Activated CD4-positive, alpha-beta memory T cell treated with anti-CD3 and anti-CD28 coated beads for 36 hours (primary cell): ENCODE measurements around the gene MFN2. TPM values are rescaled to one million over a fixed set of nuclear protein-coding genes. Genes with fewer than 3 reads are reported as not detected.
A peak's percentile ranks its signal among the peaks of the same experiment; 100 is the strongest.
"Not testable (repeated sequence)": the region's sequence is repeated elsewhere in the genome, so short reads cannot be mapped to it uniquely, and the experiment has no call there.

Source experiments
- CTCF ChIA-PET: fragments of 350-600 bp; sonication (Branson Sonifier 250); formaldehyde crosslinking; loops from one replicate; lab custom pipeline; 2021; ENCODE audit warnings: antibody characterized with exemption, inconsistent platforms; lab: Charles Lee
- POLR2A ChIA-PET: fragments of 350-600 bp; sonication (Branson Sonifier 250); formaldehyde crosslinking; loops from one replicate; lab custom pipeline; 2021; ENCODE audit warnings: antibody characterized with exemption; lab: Charles Lee
- DNase-seq: peaks from one replicate; pipeline ENCODE4 v3.0.0-alpha.2; 2020
- H3K27ac Mint-ChIP-seq: one replicate; pipeline ENCODE4 v1.8.0; 2021; ENCODE audit warnings: mixed read lengths
- H3K27me3 Mint-ChIP-seq: one replicate; pipeline ENCODE4 v1.8.0; 2021; ENCODE audit warnings: mixed read lengths
- H3K36me3 Mint-ChIP-seq: one replicate; pipeline ENCODE4 v1.8.0; 2021; ENCODE audit warnings: mixed read lengths
- H3K4me1 Mint-ChIP-seq: one replicate; pipeline ENCODE4 v1.8.0; 2021; ENCODE audit warnings: low read depth, mixed read lengths
- H3K4me3 Mint-ChIP-seq: one replicate; pipeline ENCODE4 v1.8.0; 2021; ENCODE audit warnings: mild to moderate bottlenecking, mixed read lengths
- H3K9me3 Mint-ChIP-seq: one replicate; pipeline ENCODE4 v1.8.0; 2021; ENCODE audit warnings: mixed read lengths
- intact Hi-C: fragments of 100-400 bp; cut with micrococcal nuclease; formaldehyde crosslinking; loops from one replicate; pipeline ENCODE4 v1.15.1; 2023
- total RNA-seq, 2 experiments: library from RNA; stranded (reverse); gene quantifications; one replicate each; pipeline ENCODE4 v1.2.3, GENCODE V29; 2021

Gene MFN2
- total RNA-seq, 2 experiments from 2014 or later: 52.0 to 58.1 TPM

DNA sequence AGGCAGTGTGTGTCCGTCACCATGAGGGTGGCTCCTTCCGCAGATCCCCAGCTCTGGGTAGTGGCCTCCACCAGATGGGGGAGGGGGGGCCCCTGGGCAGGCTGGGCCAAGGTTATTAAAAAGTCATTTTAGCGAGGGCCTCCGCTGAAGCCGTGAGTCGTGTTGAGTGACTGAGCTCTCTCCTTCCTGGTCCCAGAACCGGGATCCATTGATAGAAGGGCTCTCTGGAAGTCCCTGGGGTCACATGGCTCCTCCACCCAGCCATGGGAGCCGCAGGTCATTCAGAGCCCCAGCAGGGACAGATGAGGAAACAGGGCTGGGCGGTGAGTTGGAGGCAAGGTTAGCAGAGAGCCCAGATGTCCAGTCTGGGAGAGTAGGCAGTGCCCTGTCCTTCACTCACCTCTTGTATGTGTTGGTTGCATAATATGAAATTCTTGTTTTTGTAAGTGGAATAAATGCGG lies 51.9 kb downstream of the MFN2 start:
- DNase-seq: no peak
- no peak overlapping the region for H3K4me3 Mint-ChIP-seq
- H3K4me1 Mint-ChIP-seq: no peaks in the 10 kb centered on the region
- intact Hi-C loops: no loop called here
- H3K9me3 Mint-ChIP-seq: no peaks in the 10 kb centered on the region
- peaks cover 19% of the 10 kb centered on the region for H3K36me3 Mint-ChIP-seq
- POLR2A ChIA-PET: interaction anchor here (1.0 to 3.2 kb wide), 2 partner anchors 123 kb away, joined by 3 to 31 read pairs; no protein-coding TSS in a partner anchor
- no peaks in the 10 kb centered on the region for H3K27me3 Mint-ChIP-seq
- no peak overlapping the region for H3K27ac Mint-ChIP-seq
- CTCF ChIA-PET: interaction anchor here (0.9 to 2.2 kb wide), 5 partner anchors 13 to 107 kb away, joined by 3 to 14 read pairs (median 5); partner anchors contain the start of gene MIIP

DNA sequence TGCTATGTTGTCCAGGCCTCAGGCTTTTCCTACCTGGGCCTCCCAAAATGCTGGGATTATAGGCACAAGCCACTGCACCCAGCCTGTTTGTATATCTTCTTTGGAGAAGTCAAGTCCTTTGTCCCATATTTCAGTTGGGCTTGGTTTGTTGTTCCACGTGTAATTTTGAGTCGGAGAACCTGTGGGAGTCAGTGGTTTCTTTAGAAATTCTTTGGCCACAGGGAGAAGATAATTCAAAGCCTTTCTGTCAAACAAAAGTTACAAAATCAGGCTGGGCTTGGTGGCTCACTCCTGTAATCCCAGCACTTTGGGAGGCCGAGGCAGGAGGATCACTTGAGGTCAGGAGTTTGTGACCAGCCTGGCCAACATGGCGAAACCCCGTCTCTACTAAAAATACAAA lies 53.2 kb downstream of the MFN2 start:
- H3K9me3 Mint-ChIP-seq, DNase-seq, H3K27me3 Mint-ChIP-seq, H3K27ac Mint-ChIP-seq, CTCF ChIA-PET, H3K4me1 Mint-ChIP-seq, H3K4me3 Mint-ChIP-seq, intact Hi-C loops, POLR2A ChIA-PET: not testable (repeated sequence)
- peaks cover 12% of the 10 kb centered on the region for H3K36me3 Mint-ChIP-seq

DNA sequence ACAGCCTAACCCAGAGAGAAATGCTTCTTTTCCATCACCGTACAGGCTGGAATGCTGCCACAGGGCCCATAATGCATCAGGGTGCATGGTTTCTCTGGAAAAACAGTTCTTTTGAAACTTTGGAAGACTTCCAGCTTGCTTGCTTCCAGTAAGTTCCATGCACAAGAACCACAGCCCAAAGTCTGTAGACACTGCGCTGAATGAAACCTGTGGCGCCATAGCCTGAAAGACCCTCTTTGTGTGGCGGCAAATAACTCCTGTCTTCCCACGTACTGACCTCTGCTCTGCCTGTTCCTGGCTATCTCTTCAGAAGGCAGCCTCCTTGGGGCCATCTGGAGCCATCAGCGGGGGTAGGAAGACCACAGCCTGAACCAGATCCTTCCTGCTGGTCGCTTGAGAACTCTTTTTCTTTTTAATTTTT lies 54.1 kb downstream of the MFN2 start:
- Mint-ChIP-seq H3K4me1 (peaks cover 13% of the 10 kb centered on the region), H3K27ac (no peak overlapping the region), H3K4me3 (no peak overlapping the region), H3K9me3 (no peaks in the 10 kb centered on the region), H3K27me3 (no peaks in the 10 kb centered on the region), H3K36me3 (peaks cover 7% of the 10 kb centered on the region)
- no peak for DNase-seq
- intact Hi-C loops: no loop called here
- CTCF ChIA-PET: no interaction called here
- POLR2A ChIA-PET: no interaction called here

DNA sequence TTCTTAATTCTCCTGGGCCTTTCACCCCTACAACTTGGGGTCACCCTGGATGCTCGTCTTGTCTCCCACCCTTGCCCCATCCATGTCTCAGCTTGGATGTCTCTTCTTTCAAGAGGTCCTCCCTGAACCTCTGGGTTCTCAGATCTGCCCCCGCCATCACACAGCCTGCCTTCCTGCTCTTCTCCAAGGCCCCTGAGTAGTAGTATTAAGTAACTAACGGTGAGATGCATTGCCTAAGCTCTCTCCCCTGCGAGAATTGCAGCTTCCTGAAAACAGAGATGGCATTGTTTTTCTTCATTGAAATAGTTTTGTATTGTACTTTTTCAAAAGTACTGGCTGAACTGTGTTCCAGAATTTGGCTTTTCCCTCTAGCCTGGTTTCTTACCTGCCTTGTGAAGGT lies 55.1 kb downstream of the MFN2 start:
- no peak for DNase-seq
- intact Hi-C loops: no loop called here
- Mint-ChIP-seq H3K9me3 (no peaks in the 10 kb centered on the region), H3K27me3 (no peaks in the 10 kb centered on the region), H3K27ac (no peak overlapping the region), H3K4me1 (peaks cover 18% of the 10 kb centered on the region), H3K36me3 (peaks cover 7% of the 10 kb centered on the region), H3K4me3 (no peak overlapping the region)
- POLR2A ChIA-PET: no interaction called here
- CTCF ChIA-PET: interaction anchor here (1.5 kb wide), 1 partner anchor 16 kb away, joined by 4 read pairs; the partner anchor contains the start of gene MIIP

DNA sequence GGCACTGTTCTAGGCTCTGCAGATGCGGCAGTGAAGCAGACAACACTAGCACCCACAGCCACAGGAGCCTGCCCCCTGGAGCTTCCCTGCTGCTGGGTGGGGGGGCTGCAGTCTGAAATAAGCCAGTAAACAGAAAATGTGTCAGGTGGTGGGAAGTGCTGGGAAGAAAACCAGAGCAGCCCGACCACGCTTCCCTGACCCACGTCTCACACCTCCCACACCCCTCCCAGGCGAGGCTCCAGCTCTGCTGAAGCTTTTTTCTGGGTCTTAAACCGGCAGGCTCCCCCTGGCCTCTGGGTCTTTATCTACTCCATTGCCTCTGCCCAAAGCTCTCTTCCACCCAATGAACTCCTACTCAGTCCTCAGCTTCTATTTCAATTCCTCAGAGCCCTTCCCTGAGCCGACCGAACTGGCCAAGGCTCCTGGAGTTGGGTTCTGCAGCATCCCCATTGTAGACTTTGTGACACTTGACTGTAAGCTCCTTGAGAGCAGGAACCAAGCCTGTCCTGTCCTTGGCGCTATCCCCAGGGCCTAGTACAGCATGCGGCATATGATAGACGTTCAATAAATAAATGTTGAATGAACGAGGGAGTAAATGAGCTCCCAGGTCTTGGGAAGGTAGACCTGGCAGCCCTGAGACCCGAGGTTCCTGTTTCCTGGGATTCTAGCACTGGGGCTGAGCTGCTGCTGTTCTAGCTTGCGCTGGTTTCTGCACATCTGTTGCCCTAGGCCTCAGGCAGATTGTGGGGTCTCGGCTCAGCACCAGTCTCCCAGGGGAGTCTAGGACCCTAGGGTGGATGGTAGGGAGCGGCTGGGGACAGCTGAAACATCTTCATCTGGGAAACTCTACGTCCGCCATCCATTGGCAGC lies 57.5 kb downstream of the MFN2 start:
- CTCF ChIA-PET: interaction anchor here (0.6 to 4.7 kb wide), 6 partner anchors 14 to 115 kb away, joined by 3 to 25 read pairs (median 4); partner anchors contain the start of gene MFN2

DNA sequence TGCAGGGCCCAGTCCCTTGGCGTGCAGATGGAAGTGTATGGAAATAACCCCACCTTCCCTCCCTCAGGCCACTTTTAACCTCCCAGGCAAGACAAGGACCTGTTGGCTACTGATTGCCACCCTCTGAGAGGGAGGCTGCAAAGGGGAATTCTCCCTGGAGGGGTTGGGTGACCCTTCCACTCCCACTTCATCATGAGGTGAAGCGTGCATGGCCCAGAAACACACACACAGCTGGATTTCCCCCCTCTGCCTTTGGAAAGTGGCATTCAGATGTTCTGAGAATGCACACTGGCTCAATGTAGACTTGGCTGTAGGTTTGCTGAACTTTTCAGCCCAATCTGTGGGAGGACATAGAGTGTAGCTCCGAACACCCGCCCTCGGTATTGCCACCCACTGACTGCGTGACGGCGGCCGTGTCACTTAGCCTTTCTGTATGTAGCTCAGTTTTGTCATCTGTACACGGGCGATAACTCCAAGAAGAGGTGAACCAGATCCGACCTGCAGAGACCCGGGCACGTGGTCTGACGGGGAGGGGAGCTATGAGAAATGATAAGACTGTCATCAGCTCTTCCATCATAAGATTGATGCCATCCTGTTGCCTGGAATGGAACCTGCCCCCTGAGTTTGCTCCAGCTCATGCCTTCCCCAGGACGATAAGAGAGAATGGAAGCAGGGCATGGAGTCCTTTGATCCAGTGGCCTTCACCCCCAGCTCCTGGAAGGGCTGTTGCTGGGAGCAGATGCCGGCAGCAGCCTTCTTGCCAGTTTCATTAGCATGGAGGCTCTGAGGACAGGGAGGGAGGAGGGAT lies 58.3 kb downstream of the MFN2 start:
- no peaks in the 10 kb centered on the region for H3K36me3 Mint-ChIP-seq
- H3K27ac Mint-ChIP-seq: no peak overlapping the region
- H3K9me3 Mint-ChIP-seq: no peaks in the 10 kb centered on the region
- CTCF ChIA-PET: interaction anchor here (1.0 to 4.7 kb wide), 4 partner anchors 13 to 171 kb away, joined by 3 to 25 read pairs (median 4); no protein-coding TSS in a partner anchor
- H3K4me1 Mint-ChIP-seq: peaks cover 29% of the 10 kb centered on the region
- POLR2A ChIA-PET: interaction anchor here (0.7 to 3.7 kb wide), 5 partner anchors 18 to 130 kb away, joined by 3 to 25 read pairs (median 5); partner anchors contain the start of genes MIIP and TNFRSF8
- H3K27me3 Mint-ChIP-seq: no peaks in the 10 kb centered on the region
- intact Hi-C loops: no loop called here
- no peak overlapping the region for H3K4me3 Mint-ChIP-seq
- no peak for DNase-seq

More for the DNA sequence above, 57.5 kb downstream of the MFN2 start:
- no peaks in the 10 kb centered on the region for H3K27me3 Mint-ChIP-seq
- no peak overlapping the region for H3K4me3 Mint-ChIP-seq
- H3K36me3 Mint-ChIP-seq: no peaks in the 10 kb centered on the region
- intact Hi-C loops: no loop called here
- no peaks in the 10 kb centered on the region for H3K9me3 Mint-ChIP-seq
- H3K4me1 Mint-ChIP-seq: peaks cover 29% of the 10 kb centered on the region
- DNase-seq: no peak
- no peak overlapping the region for H3K27ac Mint-ChIP-seq
- POLR2A ChIA-PET: interaction anchor here (0.6 to 3.7 kb wide), 6 partner anchors 19 to 171 kb away, joined by 3 to 25 read pairs (median 4); partner anchors contain the start of genes MIIP and TNFRSF8

DNA sequence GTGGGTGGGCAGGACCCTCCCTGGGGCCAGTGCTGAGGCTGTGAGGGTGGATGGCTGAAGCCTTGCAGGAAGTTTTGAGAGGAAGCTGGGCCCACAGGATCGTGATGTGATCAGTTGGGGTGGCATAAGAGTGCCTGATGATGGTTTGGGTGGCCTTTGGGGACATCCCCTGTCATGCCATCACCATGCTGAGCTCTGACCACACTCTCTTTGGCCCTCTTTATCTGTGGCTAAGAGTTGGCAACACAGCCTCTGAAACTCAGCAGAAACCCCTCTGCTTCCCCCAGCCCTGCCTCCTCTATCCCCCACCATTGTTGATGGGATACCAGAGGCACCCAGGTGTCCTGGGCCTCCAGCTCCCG lies 58.9 kb downstream of the MFN2 start:
- H3K4me1 Mint-ChIP-seq: peaks cover 32% of the 10 kb centered on the region
- no peak for DNase-seq
- CTCF ChIA-PET: interaction anchor here (0.7 to 4.7 kb wide), 6 partner anchors 8 to 171 kb away, joined by 3 to 25 read pairs (median 3); no protein-coding TSS in a partner anchor
- no peaks in the 10 kb centered on the region for H3K9me3 Mint-ChIP-seq
- H3K36me3 Mint-ChIP-seq: no peaks in the 10 kb centered on the region
- H3K4me3 Mint-ChIP-seq: no peak overlapping the region
- POLR2A ChIA-PET: interaction anchor here (0.7 to 3.7 kb wide), 5 partner anchors 17 to 130 kb away, joined by 3 to 25 read pairs (median 23); partner anchors contain the start of gene MIIP
- H3K27me3 Mint-ChIP-seq: peaks cover 1% of the 10 kb centered on the region
- H3K27ac Mint-ChIP-seq: no peak overlapping the region
- intact Hi-C loops: no loop called here

DNA sequence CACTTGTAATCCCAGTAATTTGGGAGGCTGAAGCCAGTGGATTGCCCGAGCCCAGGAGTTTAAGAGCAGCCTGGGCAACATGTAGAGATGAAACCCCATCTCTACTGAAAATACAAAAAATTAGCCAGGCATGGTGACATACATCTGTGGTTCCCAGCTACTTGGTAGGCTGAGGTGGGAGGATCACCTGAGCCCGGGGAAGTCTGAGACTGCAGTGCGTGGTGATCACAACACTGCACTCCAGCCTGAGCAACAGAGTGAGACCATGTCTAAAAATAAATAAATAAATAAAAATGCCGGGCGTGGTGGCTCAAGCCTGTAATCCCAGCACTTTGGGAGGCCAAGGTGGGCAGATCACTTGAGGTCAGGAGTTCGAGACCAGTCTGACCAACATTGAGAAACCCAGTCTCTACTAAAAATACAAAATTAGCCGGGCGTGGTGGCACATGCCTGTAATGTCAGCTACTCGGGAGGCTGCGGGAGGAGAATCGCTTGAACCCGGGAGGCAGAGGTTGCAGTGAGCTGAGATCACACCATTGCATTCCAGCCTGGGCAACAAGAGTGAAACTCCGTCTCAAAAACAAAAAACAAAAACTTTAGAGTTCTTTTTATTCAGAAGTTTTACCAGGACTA lies 59.7 kb downstream of the MFN2 start:
- not testable (repeated sequence) for H3K4me3 Mint-ChIP-seq, H3K27me3 Mint-ChIP-seq, H3K9me3 Mint-ChIP-seq, DNase-seq, H3K36me3 Mint-ChIP-seq, H3K27ac Mint-ChIP-seq
- POLR2A ChIA-PET: interaction anchor here (0.9 to 3.7 kb wide), 7 partner anchors 13 to 131 kb away, joined by 3 to 25 read pairs (median 4); partner anchors contain the start of genes MIIP and TNFRSF8
- CTCF ChIA-PET: interaction anchor here (0.7 to 4.7 kb wide), 7 partner anchors 9 to 40 kb away, joined by 3 to 25 read pairs (median 3); partner anchors contain the start of gene TNFRSF8
- H3K4me1 Mint-ChIP-seq: peaks cover 38% of the 10 kb centered on the region
- intact Hi-C loops: loop anchor here (1.0 to 10.0 kb wide), 2 partner anchors 28 to 135 kb away; no protein-coding TSS in a partner anchor

DNA sequence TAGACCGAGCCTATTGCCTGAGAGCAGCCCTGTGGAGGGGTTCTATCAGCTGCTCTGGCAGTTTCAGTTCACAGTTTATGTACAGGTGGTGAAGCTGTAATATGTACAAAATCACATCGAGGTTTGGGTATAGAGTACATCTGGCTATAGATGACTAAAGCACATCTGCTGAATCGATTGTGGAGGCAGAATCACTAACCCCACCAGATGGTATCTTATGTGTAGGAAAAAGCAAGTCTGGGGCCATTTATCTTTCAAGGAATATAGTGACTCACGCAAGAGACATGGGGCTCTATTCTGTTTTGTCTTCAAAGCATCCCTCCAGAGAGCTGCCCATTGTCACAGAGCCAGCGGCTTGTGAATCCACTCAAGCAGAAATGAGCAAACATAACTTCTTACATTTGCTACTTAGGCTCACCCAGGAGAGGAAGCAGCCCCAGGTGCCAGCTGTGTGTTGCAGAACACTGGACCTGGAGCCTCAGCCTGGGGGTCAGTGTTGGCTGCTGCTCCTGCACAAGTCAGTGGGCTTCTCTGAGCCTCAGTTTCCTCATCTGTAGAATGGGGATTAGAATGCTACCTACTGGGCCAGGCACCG lies 60.3 kb downstream of the MFN2 start:
- H3K4me3 Mint-ChIP-seq: no peak overlapping the region
- intact Hi-C loops: loop anchor here (1.0 to 10.0 kb wide), 2 partner anchors 28 to 136 kb away; no protein-coding TSS in a partner anchor
- no peaks in the 10 kb centered on the region for H3K9me3 Mint-ChIP-seq
- ChIA-PET POLR2A (interaction anchor here (0.6 to 3.7 kb wide), 9 partner anchors 14 to 132 kb away, joined by 3 to 25 read pairs (median 4); partner anchors contain the start of genes MIIP and TNFRSF8), CTCF (interaction anchor here (1.0 to 4.7 kb wide), 5 partner anchors 10 to 39 kb away, joined by 3 to 25 read pairs (median 4); partner anchors contain the start of gene TNFRSF8)
- H3K36me3 Mint-ChIP-seq: no peaks in the 10 kb centered on the region
- peak; percentile 66 for DNase-seq
- peaks cover 3% of the 10 kb centered on the region for H3K27me3 Mint-ChIP-seq
- peak overlapping the region; percentile 46 for H3K27ac Mint-ChIP-seq
- H3K4me1 Mint-ChIP-seq: peaks cover 43% of the 10 kb centered on the region

DNA sequence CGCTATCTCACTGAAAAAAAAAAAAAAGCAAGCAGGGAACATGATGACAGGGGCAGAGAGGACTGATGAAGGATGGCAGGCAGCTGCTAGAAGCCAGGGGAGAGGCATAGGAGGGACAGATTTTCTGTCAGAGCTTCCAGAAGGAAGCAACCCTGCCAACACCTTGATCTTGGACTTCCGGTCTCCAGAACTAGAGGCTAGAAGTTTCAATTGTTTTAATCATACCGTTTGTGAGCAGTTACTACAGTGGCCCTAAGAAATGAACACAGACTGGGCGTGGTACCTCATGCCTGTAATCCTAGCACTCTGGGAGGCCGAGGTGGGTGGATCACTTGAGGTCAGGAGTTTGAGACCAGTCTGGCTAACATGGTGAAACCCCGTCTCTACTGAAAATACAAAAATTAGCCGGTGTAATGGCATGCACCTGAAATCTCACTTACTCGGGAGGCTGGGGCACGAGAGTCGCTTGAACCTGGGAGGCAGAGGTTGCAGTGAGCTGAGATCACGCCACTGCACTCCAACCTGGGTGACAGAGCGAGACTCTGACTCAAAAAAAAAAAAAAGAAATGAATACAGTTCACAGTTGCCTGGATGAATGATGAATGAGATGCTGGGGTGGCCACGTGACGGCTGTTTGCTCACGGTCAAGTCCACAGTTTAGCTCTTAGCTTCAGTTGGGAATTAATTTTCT lies 64.1 kb downstream of the MFN2 start:
- H3K27me3 Mint-ChIP-seq, H3K4me3 Mint-ChIP-seq, H3K36me3 Mint-ChIP-seq, H3K9me3 Mint-ChIP-seq: not testable (repeated sequence)
- POLR2A ChIA-PET: interaction anchor here (1.0 to 4.8 kb wide), 6 partner anchors 10 to 136 kb away, joined by 3 to 49 read pairs (median 5); partner anchors contain the start of gene TNFRSF8
- DNase-seq: peak; percentile 70
- intact Hi-C loops: loop anchor here (1.0 to 10.0 kb wide), 2 partner anchors 8 to 140 kb away; no protein-coding TSS in a partner anchor
- Mint-ChIP-seq H3K27ac (peak overlapping the region; percentile 61), H3K4me1 (peaks cover 33% of the 10 kb centered on the region)
- CTCF ChIA-PET: interaction anchor here (0.6 to 1.5 kb wide), 6 partner anchors 13 to 80 kb away, joined by 3 to 7 read pairs (median 3); no protein-coding TSS in a partner anchor
